H9 (cell line): Measurements from ENCODE around the gene TCF7L2. TPM values are rescaled to one million over a fixed set of nuclear protein-coding genes. Genes with fewer than 3 reads are reported as not detected.

ENCODE experiments used
- DNase-seq: peaks from one replicate; pipeline ENCODE4 v3.0.0-alpha.2; 2017
- H2AFZ ChIP-seq: one replicate; pipeline ENCODE4 v1.6.1; 2013; ENCODE audit warnings: mild to moderate bottlenecking, low read length, control low read depth, moderate library complexity
- H2AK5ac ChIP-seq: 2 replicates; pipeline ENCODE4 v1.6.1; 2013; ENCODE audit warnings: low read length, control low read depth, mixed read lengths; ENCODE audit not compliant: insufficient read length
- H2BK120ac ChIP-seq: one replicate; pipeline ENCODE4 v1.6.1; 2013; ENCODE audit warnings: low read depth, mild to moderate bottlenecking, low read length, control low read depth, inconsistent platforms; ENCODE audit not compliant: poor library complexity, severe bottlenecking
- H2BK12ac ChIP-seq: 2 replicates; pipeline ENCODE4 v1.6.1; 2013; ENCODE audit warnings: low read length, control low read depth, mixed read lengths, low read depth; ENCODE audit not compliant: insufficient read length
- H2BK15ac ChIP-seq: 2 replicates; pipeline ENCODE4 v1.6.1; 2013; ENCODE audit warnings: low read depth, low read length, control low read depth
- H2BK20ac ChIP-seq: one replicate; pipeline ENCODE4 v1.6.1; 2013; ENCODE audit warnings: low read depth, mild to moderate bottlenecking, low read length, control low read depth, inconsistent platforms; ENCODE audit not compliant: poor library complexity, severe bottlenecking
- H2BK5ac ChIP-seq: 2 replicates; pipeline ENCODE4 v1.6.1; 2013; ENCODE audit warnings: low read length, control low read depth, mixed read lengths; ENCODE audit not compliant: insufficient read length
- H3K14ac ChIP-seq: 2 replicates; pipeline ENCODE4 v1.6.1; 2013; ENCODE audit warnings: low read length, control low read depth; ENCODE audit not compliant: insufficient read depth
- H3K18ac ChIP-seq: 2 replicates; pipeline ENCODE4 v1.6.1; 2013; ENCODE audit warnings: low read depth, mild to moderate bottlenecking, mixed read lengths, low read length, control low read depth; ENCODE audit not compliant: insufficient read length
- H3K23ac ChIP-seq: 2 replicates; pipeline ENCODE4 v1.6.1; 2013; ENCODE audit warnings: low read length, control low read depth, mixed read lengths, low read depth; ENCODE audit not compliant: insufficient read length
- H3K23me2 ChIP-seq: 2 replicates; pipeline ENCODE4 v1.6.1; 2013; ENCODE audit warnings: low read depth, mild to moderate bottlenecking, mixed read lengths, low read length, control low read depth; ENCODE audit not compliant: insufficient read length, poor library complexity, severe bottlenecking
- H3K27ac ChIP-seq: 2 replicates; pipeline ENCODE4 v1.5.1; 2013; ENCODE audit warnings: low read length, control low read depth, mixed read lengths, low read depth; ENCODE audit not compliant: insufficient read length
- H3K27me3 ChIP-seq: 2 replicates; pipeline ENCODE4 v1.6.1; 2013; ENCODE audit warnings: low read length, control low read depth, inconsistent platforms; ENCODE audit not compliant: insufficient read depth
- H3K4ac ChIP-seq: 2 replicates; pipeline ENCODE4 v1.6.1; 2013; ENCODE audit warnings: low read depth, mild to moderate bottlenecking, control low read depth, inconsistent platforms, low read length, moderate library complexity
- H3K4me1 ChIP-seq: 2 replicates; pipeline ENCODE4 v1.6.1; 2013; ENCODE audit warnings: low read length, control low read depth, inconsistent platforms; ENCODE audit not compliant: insufficient read depth
- H3K4me2 ChIP-seq: 2 replicates; pipeline ENCODE4 v1.6.1; 2013; ENCODE audit warnings: low read length, control low read depth, mixed read lengths; ENCODE audit not compliant: insufficient read length, insufficient read depth
- H3K56ac ChIP-seq: 2 replicates; pipeline ENCODE4 v1.6.1; 2013; ENCODE audit warnings: low read depth, mild to moderate bottlenecking, mixed read lengths, low read length, control low read depth; ENCODE audit not compliant: insufficient read length
- H3K79me1 ChIP-seq: 2 replicates; pipeline ENCODE4 v1.6.1; 2013; ENCODE audit warnings: low read depth, mild to moderate bottlenecking, moderate library complexity, low read length, control low read depth, inconsistent platforms; ENCODE audit not compliant: insufficient read depth, poor library complexity, severe bottlenecking
- H3K79me2 ChIP-seq: 2 replicates; pipeline ENCODE4 v1.6.1; 2013; ENCODE audit warnings: low read length, control low read depth, inconsistent platforms; ENCODE audit not compliant: insufficient read depth
- H3K9ac ChIP-seq: 2 replicates; pipeline ENCODE4 v1.6.1; 2013; ENCODE audit warnings: low read length, control low read depth, mixed read lengths; ENCODE audit not compliant: insufficient read length; ENCODE audit errors: extremely low read depth
- H3K9me3 ChIP-seq: one replicate; pipeline ENCODE4 v1.6.1; 2013; ENCODE audit warnings: low read depth, low read length, inconsistent platforms; ENCODE audit not compliant: control insufficient read depth
- H3T11ph ChIP-seq: one replicate; pipeline ENCODE4 v1.6.1; 2013; ENCODE audit warnings: mild to moderate bottlenecking, low read length, control low read depth, inconsistent platforms
- H4K20me1 ChIP-seq: one replicate; pipeline ENCODE4 v1.6.1; 2013; ENCODE audit not compliant: control insufficient read depth, insufficient read length, insufficient read depth
- H4K5ac ChIP-seq: 2 replicates; pipeline ENCODE4 v1.6.1; 2013; ENCODE audit warnings: low read depth, mild to moderate bottlenecking, mixed read lengths, low read length, control low read depth; ENCODE audit not compliant: insufficient read length
- H4K8ac ChIP-seq: replicated peaks from 2 replicates; pipeline ENCODE4 v1.6.1; 2013; ENCODE audit warnings: low read length, control low read depth, mixed read lengths, low read depth; ENCODE audit not compliant: insufficient read length
- H4K91ac ChIP-seq: 2 replicates; pipeline ENCODE4 v1.6.1; 2013; ENCODE audit warnings: low read depth, mild to moderate bottlenecking, moderate library complexity, mixed read lengths, low read length, control low read depth; ENCODE audit not compliant: insufficient read length
- H3K27ac Mint-ChIP-seq, 3 experiments: 2 replicates in 2 of 3; 3 replicates in 1 of 3; pipeline ENCODE4 v1.8.0; 2020 to 2021; ENCODE audit warnings: mixed read lengths in 3 of 3, mild to moderate bottlenecking in 1 of 3, moderate library complexity in 1 of 3
- H3K27me3 Mint-ChIP-seq: 2 replicates; pipeline ENCODE4 v1.8.0; 2021; ENCODE audit warnings: low read depth, mild to moderate bottlenecking, moderate library complexity, mixed read lengths
- H3K36me3 Mint-ChIP-seq, 3 experiments: 2 replicates in 2 of 3; 3 replicates in 1 of 3; pipeline ENCODE4 v1.8.0; 2020 to 2021; ENCODE audit warnings: low read depth in 3 of 3, mixed read lengths in 3 of 3; ENCODE audit not compliant: insufficient read depth in 1 of 3
- H3K4me1 Mint-ChIP-seq, 2 experiments: 2 replicates each; pipeline ENCODE4 v1.8.0; 2020; ENCODE audit warnings: mixed read lengths in 2 of 2
- H3K4me3 Mint-ChIP-seq, 2 experiments: 2 replicates in 1 of 2; 3 replicates in 1 of 2; pipeline ENCODE4 v1.8.0; 2020 to 2021; ENCODE audit warnings: mild to moderate bottlenecking in 2 of 2, mixed read lengths in 2 of 2, moderate library complexity in 1 of 2
- H3K9me3 Mint-ChIP-seq, 2 experiments: 2 replicates in 1 of 2; 3 replicates in 1 of 2; pipeline ENCODE4 v1.8.0; 2020; ENCODE audit warnings: mild to moderate bottlenecking in 2 of 2, mixed read lengths in 2 of 2, moderate library complexity in 1 of 2
- CTCF ChIP-seq: fragments of 200-600 bp; sonication (generic); conservative IDR thresholded peaks from 3 replicates; pipeline ENCODE4 v1.8.0; 2021; ENCODE audit warnings: antibody characterized with exemption, mild to moderate bottlenecking
- WGBS: extraction: QIAGEN DNeasy Blood & Tissue Kit; methylation state at CpG from one replicate; pipeline ENCODE4 v1.1.7; 2013; ENCODE audit warnings: missing lambda C conversion rate, low lambda C conversion rate, mixed read lengths; ENCODE audit not compliant: insufficient read length; ENCODE audit errors: extremely low coverage; 5-methylcytosine and 5-hydroxymethylcytosine counted together
- total RNA-seq: library from RNA; stranded (reverse); gene quantifications from 2 replicates; pipeline ENCODE4 v1.2.1, GENCODE V29; 2021

Gene TCF7L2
- total RNA-seq, 1 experiment from 2014 or later: 71.1 TPM

GRCh38 chr10:113103131-113103840, 153.2 kb downstream of the TCF7L2 start:
- Histone ChIP-seq H2BK120ac (no peak overlapping the region), H3K14ac (no peak overlapping the region), H3K4ac (no peak overlapping the region), H4K91ac (no peak overlapping the region), H2BK20ac (no peak overlapping the region), H2BK15ac (no peak overlapping the region), H3K23ac (no peak overlapping the region), H2AK5ac (no peak overlapping the region), H3K79me2 (peaks cover 3% of the 10 kb centered on the region; the same call in 1 of the 2 replicates), H2BK5ac (no peak overlapping the region), H3K9ac (no peak overlapping the region), H3K27ac (no peak overlapping the region), H3K23me2 (no peaks in the 10 kb centered on the region), H4K8ac (no peak overlapping the region), H3T11ph (no peak overlapping the region), H3K9me3 (no peaks in the 10 kb centered on the region), H3K56ac (no peak overlapping the region), H4K5ac (no peak overlapping the region), H2BK12ac (no peak overlapping the region), H4K20me1 (no peaks in the 10 kb centered on the region), H3K4me2 (no peak overlapping the region), H3K27me3 (no peaks in the 10 kb centered on the region), H3K79me1 (peaks cover 6% of the 10 kb centered on the region), H2AFZ (no peak overlapping the region), H3K18ac (no peak overlapping the region), H3K4me1 (peaks cover 6% of the 10 kb centered on the region; the same call in 1 of the 2 replicates)
- H3K4me1 Mint-ChIP-seq: peaks cover 56% of the 10 kb centered on the region in 2 experiments
- no peaks in the 10 kb centered on the region for H3K9me3 Mint-ChIP-seq
- DNase-seq: no peak
- peaks cover 12 to 53% (median 53%) of the 10 kb centered on the region in 3 experiments; a peak in 6 of 7 replicates for H3K36me3 Mint-ChIP-seq
- TF ChIP-seq CTCF: no peak
- no peaks in the 10 kb centered on the region; the same call in 1 of the 2 replicates for H3K27me3 Mint-ChIP-seq
- no peak overlapping the region for H3K4me3 Mint-ChIP-seq
- WGBS: no CpG with 5 or more reads among the region's 8 CpGs
- peak overlapping the region in 2 of 3 experiments; percentile 39 to 93; a peak in 3 of 7 replicates for H3K27ac Mint-ChIP-seq
